H1 (cell line): Measurements from ENCODE around the gene TBC1D24. TPM values are rescaled to one million over a fixed set of nuclear protein-coding genes. Genes with fewer than 3 reads are reported as not detected.

ENCODE experiments used
- CTCF ChIA-PET: fragments of 300-600 bp; sonication (Branson Sonifier 250); formaldehyde crosslinking; loops from one replicate; lab custom pipeline; 2021; ENCODE audit not compliant: partially characterized antibody; lab: Charles Lee
- POLR2A ChIA-PET: fragments of 300-600 bp; sonication (Branson Sonifier 250); formaldehyde crosslinking; loops from one replicate; lab custom pipeline; 2021; ENCODE audit warnings: inconsistent platforms; ENCODE audit not compliant: partially characterized antibody; lab: Charles Lee
- DNase-seq, 2 experiments: peaks; one replicate each; pipeline versions ENCODE4 v3.0.0 to v3.0.0-alpha.2; 2010 to 2022; ENCODE audit warnings: low spot score in 2 of 2, low read depth in 1 of 2, mixed read lengths in 1 of 2
- FAIRE-seq: peaks from 2 replicates; lab custom pipeline; 2011; peaks lifted over from hg19 to GRCh38; lab: Jason Lieb, UNC
- H2AFZ ChIP-seq: 2 replicates; pipeline ENCODE4 v1.8.1; 2012; ENCODE audit warnings: low read length, inconsistent platforms
- H2AK5ac ChIP-seq: 2 replicates; pipeline ENCODE4 v1.6.1; 2013; ENCODE audit warnings: low read depth, low read length
- H2BK120ac ChIP-seq: replicated peaks from 2 replicates; pipeline ENCODE3; 2013; ENCODE audit warnings: low read depth, low read length, inconsistent platforms
- H2BK12ac ChIP-seq: 2 replicates; pipeline ENCODE4 v1.6.1; 2013; ENCODE audit warnings: low read depth, low read length
- H2BK15ac ChIP-seq: 2 replicates; pipeline ENCODE4 v1.6.1; 2013; ENCODE audit warnings: low read length
- H2BK20ac ChIP-seq: 2 replicates; pipeline ENCODE4 v1.6.1; 2013; ENCODE audit warnings: low read length
- H2BK5ac ChIP-seq: 2 replicates; pipeline ENCODE4 v1.6.1; 2013; ENCODE audit warnings: low read depth, low read length
- H3K14ac ChIP-seq: 2 replicates; pipeline ENCODE4 v1.6.1; 2013; ENCODE audit warnings: inconsistent platforms; ENCODE audit not compliant: insufficient read length
- H3K18ac ChIP-seq: 2 replicates; pipeline ENCODE4 v1.6.1; 2013; ENCODE audit warnings: low read length; ENCODE audit errors: extremely low read depth
- H3K23ac ChIP-seq: 2 replicates; pipeline ENCODE4 v1.6.1; 2013; ENCODE audit warnings: inconsistent platforms; ENCODE audit not compliant: insufficient read length
- H3K23me2 ChIP-seq: 2 replicates; pipeline ENCODE4 v1.6.1; 2013; ENCODE audit warnings: low read depth, low read length
- H3K27ac ChIP-seq: 2 replicates; pipeline ENCODE4 v1.6.1; 2011; ENCODE audit warnings: low read depth, low read length, inconsistent platforms
- H3K27me3 ChIP-seq, 4 experiments: replicated peaks in 1 of 4; 1 replicate in 1 of 4; 2 replicates in 3 of 4; pipeline versions ENCODE4 v1.6.1 to v1.8.1; 2011 to 2013; ENCODE audit warnings: low read length in 3 of 4, mild to moderate bottlenecking in 3 of 4, inconsistent platforms in 2 of 4, mixed read lengths in 2 of 4, moderate library complexity in 1 of 4; ENCODE audit not compliant: control insufficient read depth in 3 of 4, insufficient read depth in 3 of 4; ENCODE audit errors: extremely low read depth in 1 of 4
- H3K36me3 ChIP-seq, 4 experiments: 2 replicates each; pipeline versions ENCODE4 v1.6.1 to v1.8.1; 2011 to 2013; ENCODE audit warnings: mild to moderate bottlenecking in 4 of 4, low read length in 3 of 4, moderate library complexity in 2 of 4, control low read depth in 1 of 4, inconsistent platforms in 1 of 4; ENCODE audit not compliant: insufficient read depth in 4 of 4, control insufficient read depth in 2 of 4
- H3K4ac ChIP-seq: replicated peaks from 2 replicates; pipeline ENCODE3; 2013; ENCODE audit warnings: low read length, low read depth, mixed read lengths, inconsistent platforms; ENCODE audit not compliant: insufficient read length
- H3K4me1 ChIP-seq, 4 experiments: replicated peaks in 1 of 4; 1 replicate in 1 of 4; 2 replicates in 3 of 4; pipeline versions ENCODE4 v1.6.1 to v1.8.1; 2011 to 2013; ENCODE audit warnings: low read length in 3 of 4, inconsistent platforms in 2 of 4, mixed read lengths in 1 of 4; ENCODE audit not compliant: insufficient read depth in 4 of 4, control insufficient read depth in 3 of 4
- H3K4me2 ChIP-seq, 2 experiments: 2 replicates each; pipeline versions ENCODE4 v1.6.1 to v1.8.1; 2011 to 2013; ENCODE audit warnings: low read depth in 2 of 2, low read length in 2 of 2, control low read depth in 1 of 2, inconsistent platforms in 1 of 2, mild to moderate bottlenecking in 1 of 2; ENCODE audit not compliant: insufficient read depth in 1 of 2
- H3K4me3 ChIP-seq, 4 experiments: fragments of 200-600, 300-600 bp in 1 of 4; sonication (generic), shearing (Covaris generic), sonication (Bioruptor Twin) in 1 of 4; 2 replicates each; pipeline versions ENCODE4 v1.5.1 to v1.8.1; 2011 to 2016; ENCODE audit warnings: low read length in 4 of 4, low read depth in 3 of 4, control low read depth in 2 of 4, inconsistent platforms in 2 of 4, mild to moderate bottlenecking in 2 of 4, mixed read lengths in 1 of 4, moderate library complexity in 1 of 4; ENCODE audit not compliant: insufficient read depth in 2 of 4; ENCODE audit errors: extremely low read depth in 1 of 4
- H3K56ac ChIP-seq: replicated peaks from 2 replicates; pipeline ENCODE3; 2013; ENCODE audit warnings: low read depth, mild to moderate bottlenecking, mixed read lengths, low read length, inconsistent platforms; ENCODE audit not compliant: insufficient read length
- H3K79me1 ChIP-seq: 2 replicates; pipeline ENCODE4 v1.6.1; 2013; ENCODE audit warnings: low read depth, low read length, control low read depth
- H3K79me2 ChIP-seq, 2 experiments: 2 replicates each; pipeline versions ENCODE4 v1.6.1 to v1.8.1; 2012 to 2013; ENCODE audit warnings: low read length in 2 of 2, mild to moderate bottlenecking in 2 of 2, inconsistent platforms in 1 of 2; ENCODE audit not compliant: insufficient read depth in 2 of 2, control insufficient read depth in 1 of 2
- H3K9ac ChIP-seq, 4 experiments: replicated peaks in 1 of 4; 1 replicate in 1 of 4; 2 replicates in 3 of 4; pipeline versions ENCODE4 v1.6.1 to v1.8.1; 2011 to 2013; ENCODE audit warnings: low read depth in 3 of 4, low read length in 3 of 4, control low read depth in 2 of 4, mild to moderate bottlenecking in 2 of 4, moderate library complexity in 2 of 4, inconsistent platforms in 1 of 4; ENCODE audit errors: extremely low read depth in 1 of 4
- H3K9me3 ChIP-seq, 2 experiments: 2 replicates each; pipeline versions ENCODE4 v1.6.1 to v1.8.1; 2012 to 2013; ENCODE audit warnings: mild to moderate bottlenecking in 2 of 2, moderate library complexity in 2 of 2, control low read depth in 1 of 2, inconsistent platforms in 1 of 2, low read depth in 1 of 2, low read length in 1 of 2, mixed read lengths in 1 of 2; ENCODE audit not compliant: insufficient read depth in 2 of 2
- H4K20me1 ChIP-seq, 2 experiments: replicated peaks in 1 of 2; 2 replicates each; pipeline versions ENCODE3 to v1.8.1; 2011 to 2013; ENCODE audit warnings: inconsistent platforms in 2 of 2, low read length in 2 of 2, mild to moderate bottlenecking in 1 of 2; ENCODE audit not compliant: insufficient read depth in 2 of 2, control insufficient read depth in 1 of 2
- H4K5ac ChIP-seq: 2 replicates; pipeline ENCODE4 v1.6.1; 2013; ENCODE audit warnings: low read length, low read depth, mixed read lengths, inconsistent platforms; ENCODE audit not compliant: insufficient read length
- H4K8ac ChIP-seq: 2 replicates; pipeline ENCODE4 v1.8.0; 2013; ENCODE audit warnings: mild to moderate bottlenecking, moderate library complexity, low read length, inconsistent platforms; ENCODE audit not compliant: insufficient read depth; ENCODE audit errors: extremely low read depth
- H4K91ac ChIP-seq: replicated peaks from 2 replicates; pipeline ENCODE3; 2013; ENCODE audit warnings: low read length, mixed read lengths, inconsistent platforms; ENCODE audit not compliant: insufficient read length
- HDAC6 ChIP-seq: IDR thresholded peaks from one replicate; pipeline ENCODE4 v1.7.1; 2012; ENCODE audit warnings: low read depth, mild to moderate bottlenecking, inconsistent platforms, low read length, moderate library complexity
- WGBS, 2 experiments: shearing (Covaris generic) in 1 of 2; methylation state at CpG; one replicate each; pipeline versions ENCODE4 v1.1.6 to v1.1.7; 2013 to 2015; ENCODE audit warnings: low lambda C conversion rate in 2 of 2, mixed read lengths in 2 of 2, inconsistent platforms in 1 of 2, low coverage in 1 of 2, missing lambda C conversion rate in 1 of 2; ENCODE audit not compliant: insufficient replicate concordance in 2 of 2, insufficient coverage in 1 of 2, insufficient read length in 1 of 2; ENCODE audit errors: extremely low coverage in 1 of 2, missing lambda C conversion rate in 1 of 2; 5-methylcytosine and 5-hydroxymethylcytosine counted together
- polyA plus RNA-seq, 7 experiments: library from polyadenylated mRNA; depleted of rRNA in 3 of 7; stranded (reverse) in 5 of 7; unstranded in 2 of 7; fragments of >200 nt in 5 of 7; fragments of 200-250 nt in 2 of 7; gene quantifications; 1 replicate in 5 of 7; 2 replicates in 1 of 7; 4 replicates in 1 of 7; pipeline versions ENCODE4 v1.2.1 to v1.2.3, GENCODE V29; 2011 to 2013; ENCODE audit warnings: missing spikeins in 2 of 7, mixed read lengths in 2 of 7
- total RNA-seq: library from RNA; stranded (reverse); fragmentation: NEBNext Ultra II Directional; extraction: Animal tissue kit (Norgen Biotek cat#: 25700); gene quantifications from 2 replicates; pipeline ENCODE4 v1.2.1, GENCODE V29; 2021

Gene TBC1D24
- total and polyA plus RNA-seq, 2 of the 8 experiments (the other 6 are each of a cell fraction or from before 2014, with no cell fraction given) = 8.7 to 21.5 TPM

GRCh38 chr16:2499454-2499853 is 24.5 kb downstream of the TBC1D24 start:
- no peak overlapping the region for H3K4ac ChIP-seq
- CTCF ChIA-PET = interaction anchor here (1.1 to 3.3 kb wide), 6 partner anchors 8 to 215 kb away, joined by 4 to 32 read pairs (median 4); no protein-coding TSS in a partner anchor
- 94% methylated on average over 4 of the region's 6 CpGs; no CpG with 5 or more reads in 1 of the 2 experiments for WGBS, 2 experiments

More at GRCh38 chr16:2499454-2499853, 24.5 kb downstream of the TBC1D24 start:
- Histone ChIP-seq H3K36me3 (peaks cover 0 to 15% (median 4%) of the 10 kb centered on the region in 4 experiments; a peak in 4 of 8 replicates), H3K23ac (no peak overlapping the region), H3K79me1 (no peaks in the 10 kb centered on the region; the same call in 1 of the 2 replicates), H4K20me1 (peaks cover 2 to 4% of the 10 kb centered on the region in 2 experiments), H4K91ac (no peak overlapping the region), H3K4me2 (no peak overlapping the region), H2AK5ac (no peak overlapping the region)
- no peak for FAIRE-seq
- no peak for DNase-seq
- POLR2A ChIA-PET = interaction anchor here (1.5 kb wide), 1 partner anchor 345 kb away, joined by 5 read pairs; no protein-coding TSS in a partner anchor
- TF ChIP-seq HDAC6 = no peak
- TF ChIP-seq, all 59 proteins: peak for 0
- H2BK120ac ChIP-seq = no peak overlapping the region
- no peak overlapping the region for H3K56ac ChIP-seq
- no peak overlapping the region for H2BK12ac ChIP-seq
- H3K9me3 ChIP-seq = no peaks in the 10 kb centered on the region
- H2BK20ac ChIP-seq = no peak overlapping the region
- peaks cover 0 to 16% (median 9%) of the 10 kb centered on the region in 4 experiments; a peak in 6 of 7 replicates for H3K4me1 ChIP-seq
- H3K79me2 ChIP-seq = no peaks in the 10 kb centered on the region
- H3K14ac ChIP-seq = no peak overlapping the region
- H4K5ac ChIP-seq = no peak overlapping the region
- no peak overlapping the region for H3K9ac ChIP-seq
- no peak overlapping the region for H3K18ac ChIP-seq
- H4K8ac ChIP-seq = no peak overlapping the region
- no peak overlapping the region for H2BK5ac ChIP-seq
- H3K4me3 ChIP-seq = no peak overlapping the region
- no peak overlapping the region for H2AFZ ChIP-seq
- H3K27ac ChIP-seq = no peak overlapping the region
- no peaks in the 10 kb centered on the region for H3K23me2 ChIP-seq
- H2BK15ac ChIP-seq = no peak overlapping the region
- no peaks in the 10 kb centered on the region; a peak in 1 of 7 replicates for H3K27me3 ChIP-seq
